Endodermal cell (in vitro differentiated cells): ENCODE measurements around the gene MTHFD1L. TPM values are rescaled to one million over a fixed set of nuclear protein-coding genes. Genes with fewer than 3 reads are reported as not detected.

ENCODE experiments used
- DNase-seq: peaks from one replicate; pipeline ENCODE4 v3.0.0-alpha.2; 2017
- H3K27ac ChIP-seq: 2 replicates; pipeline ENCODE4 v1.5.1; 2013; ENCODE audit warnings: mild to moderate bottlenecking, low read depth, low read length, moderate library complexity
- H3K27me3 ChIP-seq: 2 replicates; pipeline ENCODE4 v1.6.1; 2013; ENCODE audit warnings: mild to moderate bottlenecking, low read length, moderate library complexity; ENCODE audit not compliant: insufficient read depth, control insufficient read depth, poor library complexity, severe bottlenecking
- H3K36me3 ChIP-seq: 2 replicates; pipeline ENCODE4 v1.7.0; 2013; ENCODE audit warnings: mild to moderate bottlenecking, low read length, moderate library complexity; ENCODE audit not compliant: control insufficient read depth, insufficient read depth
- H3K4me1 ChIP-seq: one replicate; pipeline ENCODE4 v1.7.0; 2013; ENCODE audit warnings: low read length; ENCODE audit not compliant: control insufficient read depth, insufficient read depth
- H3K4me3 ChIP-seq: 2 replicates; pipeline ENCODE4 v1.5.1; 2013; ENCODE audit warnings: mild to moderate bottlenecking, low read length, moderate library complexity
- H3K9ac ChIP-seq: 2 replicates; pipeline ENCODE4 v1.6.1; 2013; ENCODE audit warnings: mild to moderate bottlenecking, low read length, moderate library complexity; ENCODE audit not compliant: poor library complexity, severe bottlenecking; ENCODE audit errors: extremely low read depth
- H3K9me3 ChIP-seq: 2 replicates; pipeline ENCODE4 v1.6.1; 2013; ENCODE audit warnings: mild to moderate bottlenecking, low read length, moderate library complexity; ENCODE audit not compliant: control insufficient read depth
- H3K27ac Mint-ChIP-seq: 2 replicates; pipeline ENCODE4 v1.8.0; 2020; ENCODE audit warnings: mixed read lengths
- H3K27me3 Mint-ChIP-seq: 2 replicates; pipeline ENCODE4 v1.8.0; 2021; ENCODE audit warnings: mild to moderate bottlenecking, mixed read lengths; ENCODE audit not compliant: insufficient read depth
- H3K36me3 Mint-ChIP-seq: 2 replicates; pipeline ENCODE4 v1.8.0; 2020; ENCODE audit warnings: low read depth, mixed read lengths
- H3K4me1 Mint-ChIP-seq: 2 replicates; pipeline ENCODE4 v1.8.0; 2020; ENCODE audit warnings: mixed read lengths
- H3K4me3 Mint-ChIP-seq: 2 replicates; pipeline ENCODE4 v1.8.0; 2020; ENCODE audit warnings: mild to moderate bottlenecking, moderate library complexity, mixed read lengths
- H3K9me3 Mint-ChIP-seq: 2 replicates; pipeline ENCODE4 v1.8.0; 2020; ENCODE audit warnings: mild to moderate bottlenecking, mixed read lengths
- CTCF ChIP-seq: fragments of 200-600 bp; sonication (generic); conservative IDR thresholded peaks from 2 replicates; pipeline ENCODE4 v1.5.0; 2021; ENCODE audit warnings: antibody characterized with exemption, mild to moderate bottlenecking
- WGBS, 2 experiments: methylation state at CpG; one replicate each; pipeline versions ENCODE4 v1.1.5 to v1.1.7; 2013; ENCODE audit warnings: missing lambda C conversion rate in 2 of 2, mixed read lengths in 1 of 2; ENCODE audit not compliant: insufficient coverage in 1 of 2, insufficient read length in 1 of 2; 5-methylcytosine and 5-hydroxymethylcytosine counted together
- total RNA-seq, 2 donors: library from RNA; stranded (reverse); fragmentation: NEBNext Ultra II Directional in 1 of 2; extraction: Animal tissue kit (Norgen Biotek cat#: 25700) in 1 of 2; gene quantifications; 2 replicates in 1 of 2; 3 replicates in 1 of 2; pipeline ENCODE4 v1.2.1, GENCODE V29; 2021

The MTHFD1L gene
- total RNA-seq, 2 donors from 2014 or later, result 70.2 to 72.6 TPM

GRCh38 chr6:151075005-151075404 is 209.5 kb downstream of the MTHFD1L start:
- Mint-ChIP-seq H3K4me3 (no peak overlapping the region), H3K27me3 (no peaks in the 10 kb centered on the region), H3K36me3 (peaks cover 33% of the 10 kb centered on the region), H3K4me1 (no peaks in the 10 kb centered on the region), H3K27ac (no peak overlapping the region), H3K9me3 (peaks cover 16% of the 10 kb centered on the region)
- Histone ChIP-seq H3K36me3 (peaks cover 62% of the 10 kb centered on the region), H3K27me3 (no peaks in the 10 kb centered on the region), H3K4me3 (no peak overlapping the region), H3K4me1 (no peaks in the 10 kb centered on the region), H3K9ac (no peak overlapping the region), H3K9me3 (peaks cover 17% of the 10 kb centered on the region), H3K27ac (no peak overlapping the region)
- no peak for TF ChIP-seq CTCF
- WGBS, 2 experiments, result 86 to 89% methylated on average over 1 to 3 of the region's 3 CpGs
- DNase-seq, result no peak

GRCh38 chr6:151075527-151075926 is 210.0 kb downstream of the MTHFD1L start:
- no peak for TF ChIP-seq CTCF
- DNase-seq, result no peak
- Mint-ChIP-seq H3K27me3 (no peaks in the 10 kb centered on the region), H3K9me3 (peaks cover 16% of the 10 kb centered on the region), H3K4me3 (no peak overlapping the region), H3K4me1 (no peaks in the 10 kb centered on the region), H3K27ac (no peak overlapping the region), H3K36me3 (peaks cover 36% of the 10 kb centered on the region)
- Histone ChIP-seq H3K27me3 (no peaks in the 10 kb centered on the region), H3K36me3 (peaks cover 58% of the 10 kb centered on the region), H3K9me3 (peaks cover 17% of the 10 kb centered on the region), H3K4me3 (no peak overlapping the region), H3K4me1 (no peaks in the 10 kb centered on the region), H3K9ac (no peak overlapping the region), H3K27ac (no peak overlapping the region)
- 79 to 80% methylated on average over 2 of the region's 2 CpGs for WGBS, 2 experiments

- Mint-ChIP-seq H3K36me3 (peaks cover 36% of the 10 kb centered on the region), H3K4me3 (no peak overlapping the region), H3K9me3 (peaks cover 16% of the 10 kb centered on the region), H3K4me1 (no peaks in the 10 kb centered on the region), H3K27ac (no peak overlapping the region), H3K27me3 (no peaks in the 10 kb centered on the region)
- DNase-seq, result peak; percentile 19
- Histone ChIP-seq H3K4me3 (no peak overlapping the region), H3K9me3 (peaks cover 17% of the 10 kb centered on the region), H3K9ac (no peak overlapping the region), H3K27me3 (no peaks in the 10 kb centered on the region), H3K36me3 (peaks cover 58% of the 10 kb centered on the region), H3K4me1 (no peaks in the 10 kb centered on the region), H3K27ac (no peak overlapping the region)
- WGBS, 2 experiments, result 96% methylated on average over 3 to 5 of the region's 5 CpGs
- TF ChIP-seq CTCF, result no peak
Observed at GRCh38 chr6:151075930-151076555, 210.5 kb downstream of the MTHFD1L start.
